GM23248 (cell line): ENCODE results near the gene KRT23. TPM values are rescaled to one million over a fixed set of nuclear protein-coding genes. Genes with fewer than 3 reads are reported as not detected.

ENCODE experiments used
- DNase-seq: peaks from one replicate; pipeline ENCODE4 v3.0.0-alpha.2; 2015
- H2AFZ ChIP-seq: fragments of 200-600 bp; sonication (generic); 2 replicates; pipeline ENCODE4 v1.6.1; 2016; ENCODE audit warnings: antibody characterized with exemption
- H3F3A ChIP-seq: fragments of 200-600 bp; sonication (generic); 2 replicates; pipeline ENCODE4 v1.6.1; 2016; ENCODE audit warnings: mild to moderate bottlenecking, antibody characterized with exemption, mixed run types; ENCODE audit not compliant: insufficient read depth
- H3K27ac ChIP-seq: fragments of 200-600 bp; sonication (generic); 2 replicates; pipeline ENCODE4 v1.5.1; 2016; ENCODE audit warnings: mild to moderate bottlenecking
- H3K27me3 ChIP-seq: fragments of 200-600 bp; sonication (generic); replicated peaks from 2 replicates; pipeline ENCODE4 v1.6.1; 2016; ENCODE audit warnings: mild to moderate bottlenecking; ENCODE audit not compliant: insufficient read depth
- H3K36me3 ChIP-seq: fragments of 200-600 bp; sonication (generic); 2 replicates; pipeline ENCODE4 v1.6.1; 2016; ENCODE audit warnings: low read depth, mild to moderate bottlenecking
- H3K4me1 ChIP-seq: fragments of 200-600 bp; sonication (generic); 2 replicates; pipeline ENCODE4 v1.6.1; 2016; ENCODE audit warnings: mild to moderate bottlenecking; ENCODE audit not compliant: insufficient read depth
- H3K4me2 ChIP-seq: fragments of 200-600 bp; sonication (generic); one replicate; pipeline ENCODE4 v1.6.1; 2016; ENCODE audit warnings: mild to moderate bottlenecking; ENCODE audit not compliant: unreplicated experiment
- H3K4me3 ChIP-seq: fragments of 200-600 bp; sonication (generic); 2 replicates; pipeline ENCODE4 v1.5.1; 2016; ENCODE audit warnings: mild to moderate bottlenecking
- H3K79me2 ChIP-seq: fragments of 200-600 bp; sonication (generic); 2 replicates; pipeline ENCODE4 v1.6.1; 2016; ENCODE audit warnings: mild to moderate bottlenecking; ENCODE audit not compliant: insufficient read depth
- H3K9ac ChIP-seq: fragments of 200-600 bp; sonication (generic); 2 replicates; pipeline ENCODE4 v1.6.1; 2016; ENCODE audit warnings: mild to moderate bottlenecking
- H3K9me2 ChIP-seq: fragments of 200-600 bp; sonication (generic); 2 replicates; pipeline ENCODE4 v1.6.1; 2016; ENCODE audit warnings: mixed run types, mild to moderate bottlenecking, moderate library complexity; ENCODE audit not compliant: insufficient read depth
- H3K9me3 ChIP-seq: fragments of 200-600 bp; sonication (generic); one replicate; pipeline ENCODE4 v1.6.1; 2017; ENCODE audit warnings: low read depth
- H4K20me1 ChIP-seq: fragments of 200-600 bp; sonication (generic); 2 replicates; pipeline ENCODE4 v1.6.0; 2016; ENCODE audit not compliant: insufficient read depth
- EZH2 ChIP-seq: fragments of 200-600 bp; sonication (generic); IDR thresholded peaks from 2 replicates; pipeline ENCODE4 v1.6.1; 2018; ENCODE audit warnings: antibody characterized with exemption, mild to moderate bottlenecking; ENCODE audit not compliant: insufficient read depth, poor library complexity, severe bottlenecking
- EZH2phosphoT487 ChIP-seq: fragments of 200-600 bp; sonication (generic); IDR thresholded peaks from 2 replicates; pipeline ENCODE4 v1.6.1; 2018; ENCODE audit warnings: antibody characterized with exemption, moderate library complexity, mild to moderate bottlenecking, low read depth; ENCODE audit not compliant: insufficient read depth
- WGBS, 2 experiments: methylation state at CpG; one replicate each; pipeline ENCODE4 v1.1.6; 2015 to 2017; ENCODE audit warnings: low lambda C conversion rate in 2 of 2, low coverage in 1 of 2; ENCODE audit errors: missing lambda C conversion rate in 2 of 2; 5-methylcytosine and 5-hydroxymethylcytosine counted together
- in situ Hi-C: fragments of 300-500 bp; cut with MboI; formaldehyde crosslinking; loops from 2 replicates; pipeline ENCODE4 v1.15.0; 2020
- polyA plus RNA-seq: library from polyadenylated mRNA; unstranded; fragments of >200 nt; fragmentation: Nextera tagmentation; extraction: Ambion mirVana; gene quantifications from 2 replicates; pipeline ENCODE4 v1.2.1, GENCODE V29; 2016
- total RNA-seq: library from RNA; depleted of rRNA; stranded (reverse); fragments of >200 nt; shearing (Covaris generic); gene quantifications from 2 replicates; pipeline ENCODE4 v1.2.3, GENCODE V29; 2014

Gene KRT23
- total and polyA plus RNA-seq, 2 experiments from 2014 or later: not detected

DNA sequence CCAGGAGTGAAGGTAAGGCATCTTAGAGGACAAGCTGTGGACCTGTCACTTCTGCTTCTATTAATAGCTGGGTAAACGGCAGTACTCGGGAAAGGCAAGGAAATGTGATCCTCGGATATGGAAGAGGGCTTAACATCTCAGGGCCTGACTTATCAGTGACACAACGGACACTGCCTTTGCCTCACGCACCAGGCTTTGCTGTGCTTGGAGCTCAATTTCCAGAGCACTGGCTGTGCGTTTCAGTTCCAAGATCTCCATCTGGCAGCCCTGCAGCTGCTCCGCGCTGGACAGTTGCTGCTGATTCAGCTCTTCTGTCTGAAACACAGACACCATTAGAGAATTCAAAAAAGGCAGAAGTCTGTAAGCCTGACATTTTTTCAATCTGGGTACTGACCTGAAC is 43.1 kb upstream of the KRT23 start:
- Histone ChIP-seq H3K27me3 (no peaks in the 10 kb centered on the region), H3K36me3 (no peaks in the 10 kb centered on the region), H2AFZ (no peak overlapping the region), H3K9me3 (no peaks in the 10 kb centered on the region), H3K27ac (no peak overlapping the region), H3F3A (no peaks in the 10 kb centered on the region), H3K9me2 (no peaks in the 10 kb centered on the region), H3K4me2 (no peak overlapping the region), H3K9ac (no peak overlapping the region), H3K4me1 (no peaks in the 10 kb centered on the region), H4K20me1 (no peaks in the 10 kb centered on the region), H3K79me2 (no peaks in the 10 kb centered on the region), H3K4me3 (no peak overlapping the region)
- no peak for DNase-seq
- in situ Hi-C loops: no loop called here
- WGBS, 2 experiments: 76 to 96% methylated on average over 8 of the region's 8 CpGs
- TF ChIP-seq EZH2phosphoT487 (no peak), EZH2 (no peak)

GRCh38 chr17:40980117-40980516 is 42.7 kb upstream of the KRT23 start:
- Histone ChIP-seq H3F3A (no peaks in the 10 kb centered on the region), H3K79me2 (no peaks in the 10 kb centered on the region), H2AFZ (no peak overlapping the region), H3K4me2 (no peak overlapping the region), H3K36me3 (no peaks in the 10 kb centered on the region), H3K9me3 (no peaks in the 10 kb centered on the region), H3K9me2 (no peaks in the 10 kb centered on the region), H3K27ac (no peak overlapping the region), H3K4me1 (no peaks in the 10 kb centered on the region), H3K27me3 (no peaks in the 10 kb centered on the region), H4K20me1 (no peaks in the 10 kb centered on the region), H3K9ac (no peak overlapping the region), H3K4me3 (no peak overlapping the region)
- in situ Hi-C loops: no loop called here
- DNase-seq: no peak
- WGBS, 2 experiments: 96% methylated on average over 3 of the region's 3 CpGs
- TF ChIP-seq EZH2phosphoT487: no peak
- no peak for TF ChIP-seq EZH2

DNA sequence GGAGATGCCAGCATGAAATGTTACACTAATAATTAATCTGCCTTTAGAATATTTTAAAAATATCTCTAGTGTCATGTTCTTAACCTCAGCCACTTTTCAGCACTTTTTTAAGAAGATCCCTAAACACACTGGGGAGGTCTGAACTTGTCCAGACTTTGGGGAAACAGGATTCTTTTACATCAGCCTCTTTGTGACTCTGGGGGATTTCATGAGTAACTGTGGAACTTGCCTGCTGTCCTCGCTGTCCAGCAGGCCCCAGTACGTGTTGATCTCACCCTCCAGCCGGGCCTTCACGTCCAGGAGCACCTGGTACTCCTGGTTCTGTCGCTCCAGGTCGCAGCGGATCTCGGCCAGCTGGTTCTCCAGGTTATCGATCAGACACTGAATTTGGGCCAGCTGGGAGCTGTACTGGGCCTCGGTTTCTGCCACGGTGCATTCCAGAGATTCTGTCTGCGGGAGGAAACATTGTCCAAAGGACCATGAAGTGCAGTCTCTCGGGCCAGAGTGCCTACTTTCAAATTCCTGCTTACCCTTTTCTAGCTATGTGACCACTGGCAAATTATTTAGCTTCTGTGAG is 41.2 kb upstream of the KRT23 start:
- no peaks in the 10 kb centered on the region for H3K79me2 ChIP-seq
- no peak overlapping the region for H3K4me2 ChIP-seq
- H3K4me1 ChIP-seq: no peaks in the 10 kb centered on the region
- DNase-seq: no peak
- H3K27me3 ChIP-seq: no peaks in the 10 kb centered on the region
- no peaks in the 10 kb centered on the region for H3K9me3 ChIP-seq
- no peak overlapping the region for H3K9ac ChIP-seq
- no peak overlapping the region for H3K4me3 ChIP-seq
- WGBS, 2 experiments: 79% methylated on average over 13 of the region's 13 CpGs
- no peaks in the 10 kb centered on the region for H4K20me1 ChIP-seq
- no peaks in the 10 kb centered on the region for H3F3A ChIP-seq
- H2AFZ ChIP-seq: no peak overlapping the region
- H3K9me2 ChIP-seq: no peaks in the 10 kb centered on the region
- no peaks in the 10 kb centered on the region for H3K36me3 ChIP-seq
- no peak overlapping the region for H3K27ac ChIP-seq
- in situ Hi-C loops: no loop called here
- TF ChIP-seq EZH2phosphoT487: no peak
- TF ChIP-seq EZH2: no peak

DNA sequence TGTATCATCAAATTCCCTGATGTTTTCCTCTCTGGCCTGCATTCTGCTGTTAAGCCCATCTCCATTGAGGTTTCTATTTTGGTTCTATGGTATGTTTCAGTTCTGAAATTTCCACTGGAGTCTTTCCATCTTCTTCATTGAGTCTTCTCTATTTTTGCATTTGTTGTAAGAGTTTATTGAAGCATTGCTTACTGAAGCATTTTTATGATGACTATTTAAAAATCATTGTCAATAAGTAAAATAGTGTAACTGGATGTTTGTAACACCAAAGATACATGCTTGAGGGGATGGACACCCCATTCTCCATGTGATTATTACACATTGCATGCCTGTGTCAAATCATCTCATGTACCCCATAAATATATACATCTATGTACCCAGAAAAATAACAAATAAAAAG is 38.1 kb upstream of the KRT23 start:
- H2AFZ ChIP-seq: no peak overlapping the region
- H3K9me2 ChIP-seq: no peaks in the 10 kb centered on the region
- in situ Hi-C loops: no loop called here
- H3K36me3 ChIP-seq: no peaks in the 10 kb centered on the region
- no peaks in the 10 kb centered on the region for H3K79me2 ChIP-seq
- no peak overlapping the region for H3K4me2 ChIP-seq
- H4K20me1 ChIP-seq: no peaks in the 10 kb centered on the region
- no peak overlapping the region for H3K4me3 ChIP-seq
- H3K27ac ChIP-seq: no peak overlapping the region
- TF ChIP-seq EZH2phosphoT487: no peak
- TF ChIP-seq EZH2: no peak
- no peaks in the 10 kb centered on the region for H3K27me3 ChIP-seq
- H3F3A ChIP-seq: no peaks in the 10 kb centered on the region
- no peaks in the 10 kb centered on the region for H3K9me3 ChIP-seq
- H3K9ac ChIP-seq: no peak overlapping the region
- H3K4me1 ChIP-seq: no peaks in the 10 kb centered on the region
- no peak for DNase-seq

DNA sequence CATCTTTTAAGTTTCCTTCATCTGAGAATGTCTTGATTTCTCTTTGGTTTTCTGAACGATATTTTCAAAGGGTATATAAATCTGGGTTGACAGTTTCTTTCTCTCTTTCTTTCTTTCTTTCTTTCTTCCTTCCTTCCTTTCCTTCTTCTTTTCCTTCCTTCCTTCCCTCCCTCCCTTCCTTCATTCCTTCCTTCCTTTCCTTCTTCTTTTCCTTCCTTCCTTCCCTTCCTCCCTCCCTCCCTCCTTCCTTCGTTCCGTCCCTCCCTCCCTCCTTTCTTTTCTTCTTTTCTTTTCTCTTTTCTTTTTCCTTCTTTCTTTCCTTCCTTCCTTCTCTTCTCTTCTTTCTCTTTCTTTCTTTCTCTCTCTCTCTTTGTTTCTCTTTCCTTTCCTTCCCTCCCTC is 36.9 kb upstream of the KRT23 start:
- H3K9me3 ChIP-seq: no peaks in the 10 kb centered on the region
- no peaks in the 10 kb centered on the region for H3K79me2 ChIP-seq
- no peaks in the 10 kb centered on the region for H3K4me1 ChIP-seq
- no peak overlapping the region for H2AFZ ChIP-seq
- no peaks in the 10 kb centered on the region for H3K9me2 ChIP-seq
- no peaks in the 10 kb centered on the region for H4K20me1 ChIP-seq
- TF ChIP-seq EZH2 (no peak), EZH2phosphoT487 (no peak)
- H3K4me2 ChIP-seq: no peak overlapping the region
- no peak overlapping the region for H3K27ac ChIP-seq
- no peaks in the 10 kb centered on the region for H3F3A ChIP-seq
- in situ Hi-C loops: no loop called here
- H3K36me3 ChIP-seq: no peaks in the 10 kb centered on the region
- no peak overlapping the region for H3K9ac ChIP-seq
- no peak overlapping the region for H3K4me3 ChIP-seq
- no peak for DNase-seq
- WGBS, 2 experiments: 64 to 82% methylated on average over 3 of the region's 3 CpGs
- no peaks in the 10 kb centered on the region for H3K27me3 ChIP-seq
